H9 (cell line): ENCODE data around the gene FAM170B. TPM values are rescaled to one million over a fixed set of nuclear protein-coding genes. Genes with fewer than 3 reads are reported as not detected.

Experiments used
- DNase-seq: peaks from one replicate; pipeline ENCODE4 v3.0.0-alpha.2; 2017
- H2AFZ ChIP-seq: one replicate; pipeline ENCODE4 v1.6.1; 2013; ENCODE audit warnings: mild to moderate bottlenecking, low read length, control low read depth, moderate library complexity
- H2AK5ac ChIP-seq: 2 replicates; pipeline ENCODE4 v1.6.1; 2013; ENCODE audit warnings: low read length, control low read depth, mixed read lengths; ENCODE audit not compliant: insufficient read length
- H2BK120ac ChIP-seq: one replicate; pipeline ENCODE4 v1.6.1; 2013; ENCODE audit warnings: low read depth, mild to moderate bottlenecking, low read length, control low read depth, inconsistent platforms; ENCODE audit not compliant: poor library complexity, severe bottlenecking
- H2BK12ac ChIP-seq: 2 replicates; pipeline ENCODE4 v1.6.1; 2013; ENCODE audit warnings: low read length, control low read depth, mixed read lengths, low read depth; ENCODE audit not compliant: insufficient read length
- H2BK15ac ChIP-seq: 2 replicates; pipeline ENCODE4 v1.6.1; 2013; ENCODE audit warnings: low read depth, low read length, control low read depth
- H2BK20ac ChIP-seq: one replicate; pipeline ENCODE4 v1.6.1; 2013; ENCODE audit warnings: low read depth, mild to moderate bottlenecking, low read length, control low read depth, inconsistent platforms; ENCODE audit not compliant: poor library complexity, severe bottlenecking
- H2BK5ac ChIP-seq: 2 replicates; pipeline ENCODE4 v1.6.1; 2013; ENCODE audit warnings: low read length, control low read depth, mixed read lengths; ENCODE audit not compliant: insufficient read length
- H3K14ac ChIP-seq: 2 replicates; pipeline ENCODE4 v1.6.1; 2013; ENCODE audit warnings: low read length, control low read depth; ENCODE audit not compliant: insufficient read depth
- H3K18ac ChIP-seq: 2 replicates; pipeline ENCODE4 v1.6.1; 2013; ENCODE audit warnings: low read depth, mild to moderate bottlenecking, mixed read lengths, low read length, control low read depth; ENCODE audit not compliant: insufficient read length
- H3K23ac ChIP-seq: 2 replicates; pipeline ENCODE4 v1.6.1; 2013; ENCODE audit warnings: low read length, control low read depth, mixed read lengths, low read depth; ENCODE audit not compliant: insufficient read length
- H3K23me2 ChIP-seq: 2 replicates; pipeline ENCODE4 v1.6.1; 2013; ENCODE audit warnings: low read depth, mild to moderate bottlenecking, mixed read lengths, low read length, control low read depth; ENCODE audit not compliant: insufficient read length, poor library complexity, severe bottlenecking
- H3K27ac ChIP-seq: 2 replicates; pipeline ENCODE4 v1.5.1; 2013; ENCODE audit warnings: low read length, control low read depth, mixed read lengths, low read depth; ENCODE audit not compliant: insufficient read length
- H3K27me3 ChIP-seq: 2 replicates; pipeline ENCODE4 v1.6.1; 2013; ENCODE audit warnings: low read length, control low read depth, inconsistent platforms; ENCODE audit not compliant: insufficient read depth
- H3K4ac ChIP-seq: 2 replicates; pipeline ENCODE4 v1.6.1; 2013; ENCODE audit warnings: low read depth, mild to moderate bottlenecking, control low read depth, inconsistent platforms, low read length, moderate library complexity
- H3K4me1 ChIP-seq: 2 replicates; pipeline ENCODE4 v1.6.1; 2013; ENCODE audit warnings: low read length, control low read depth, inconsistent platforms; ENCODE audit not compliant: insufficient read depth
- H3K4me2 ChIP-seq: 2 replicates; pipeline ENCODE4 v1.6.1; 2013; ENCODE audit warnings: low read length, control low read depth, mixed read lengths; ENCODE audit not compliant: insufficient read length, insufficient read depth
- H3K56ac ChIP-seq: 2 replicates; pipeline ENCODE4 v1.6.1; 2013; ENCODE audit warnings: low read depth, mild to moderate bottlenecking, mixed read lengths, low read length, control low read depth; ENCODE audit not compliant: insufficient read length
- H3K79me1 ChIP-seq: 2 replicates; pipeline ENCODE4 v1.6.1; 2013; ENCODE audit warnings: low read depth, mild to moderate bottlenecking, moderate library complexity, low read length, control low read depth, inconsistent platforms; ENCODE audit not compliant: insufficient read depth, poor library complexity, severe bottlenecking
- H3K79me2 ChIP-seq: 2 replicates; pipeline ENCODE4 v1.6.1; 2013; ENCODE audit warnings: low read length, control low read depth, inconsistent platforms; ENCODE audit not compliant: insufficient read depth
- H3K9ac ChIP-seq: 2 replicates; pipeline ENCODE4 v1.6.1; 2013; ENCODE audit warnings: low read length, control low read depth, mixed read lengths; ENCODE audit not compliant: insufficient read length; ENCODE audit errors: extremely low read depth
- H3K9me3 ChIP-seq: one replicate; pipeline ENCODE4 v1.6.1; 2013; ENCODE audit warnings: low read depth, low read length, inconsistent platforms; ENCODE audit not compliant: control insufficient read depth
- H3T11ph ChIP-seq: one replicate; pipeline ENCODE4 v1.6.1; 2013; ENCODE audit warnings: mild to moderate bottlenecking, low read length, control low read depth, inconsistent platforms
- H4K20me1 ChIP-seq: one replicate; pipeline ENCODE4 v1.6.1; 2013; ENCODE audit not compliant: control insufficient read depth, insufficient read length, insufficient read depth
- H4K5ac ChIP-seq: 2 replicates; pipeline ENCODE4 v1.6.1; 2013; ENCODE audit warnings: low read depth, mild to moderate bottlenecking, mixed read lengths, low read length, control low read depth; ENCODE audit not compliant: insufficient read length
- H4K8ac ChIP-seq: replicated peaks from 2 replicates; pipeline ENCODE4 v1.6.1; 2013; ENCODE audit warnings: low read length, control low read depth, mixed read lengths, low read depth; ENCODE audit not compliant: insufficient read length
- H4K91ac ChIP-seq: 2 replicates; pipeline ENCODE4 v1.6.1; 2013; ENCODE audit warnings: low read depth, mild to moderate bottlenecking, moderate library complexity, mixed read lengths, low read length, control low read depth; ENCODE audit not compliant: insufficient read length
- H3K27ac Mint-ChIP-seq, 3 experiments: 2 replicates in 2 of 3; 3 replicates in 1 of 3; pipeline ENCODE4 v1.8.0; 2020 to 2021; ENCODE audit warnings: mixed read lengths in 3 of 3, mild to moderate bottlenecking in 1 of 3, moderate library complexity in 1 of 3
- H3K27me3 Mint-ChIP-seq: 2 replicates; pipeline ENCODE4 v1.8.0; 2021; ENCODE audit warnings: low read depth, mild to moderate bottlenecking, moderate library complexity, mixed read lengths
- H3K36me3 Mint-ChIP-seq, 3 experiments: 2 replicates in 2 of 3; 3 replicates in 1 of 3; pipeline ENCODE4 v1.8.0; 2020 to 2021; ENCODE audit warnings: low read depth in 3 of 3, mixed read lengths in 3 of 3; ENCODE audit not compliant: insufficient read depth in 1 of 3
- H3K4me1 Mint-ChIP-seq, 2 experiments: 2 replicates each; pipeline ENCODE4 v1.8.0; 2020; ENCODE audit warnings: mixed read lengths in 2 of 2
- H3K4me3 Mint-ChIP-seq, 2 experiments: 2 replicates in 1 of 2; 3 replicates in 1 of 2; pipeline ENCODE4 v1.8.0; 2020 to 2021; ENCODE audit warnings: mild to moderate bottlenecking in 2 of 2, mixed read lengths in 2 of 2, moderate library complexity in 1 of 2
- H3K9me3 Mint-ChIP-seq, 2 experiments: 2 replicates in 1 of 2; 3 replicates in 1 of 2; pipeline ENCODE4 v1.8.0; 2020; ENCODE audit warnings: mild to moderate bottlenecking in 2 of 2, mixed read lengths in 2 of 2, moderate library complexity in 1 of 2
- CTCF ChIP-seq: fragments of 200-600 bp; sonication (generic); conservative IDR thresholded peaks from 3 replicates; pipeline ENCODE4 v1.8.0; 2021; ENCODE audit warnings: antibody characterized with exemption, mild to moderate bottlenecking
- WGBS: extraction: QIAGEN DNeasy Blood & Tissue Kit; methylation state at CpG from one replicate; pipeline ENCODE4 v1.1.7; 2013; ENCODE audit warnings: missing lambda C conversion rate, low lambda C conversion rate, mixed read lengths; ENCODE audit not compliant: insufficient read length; ENCODE audit errors: extremely low coverage; 5-methylcytosine and 5-hydroxymethylcytosine counted together
- total RNA-seq: library from RNA; stranded (reverse); gene quantifications from 2 replicates; pipeline ENCODE4 v1.2.1, GENCODE V29; 2021

Gene FAM170B
- total RNA-seq, 1 experiment from 2014 or later = not detected

- WGBS = no CpG with 5 or more reads among the region's 3 CpGs
- H3K56ac ChIP-seq = no peak overlapping the region
- Mint-ChIP-seq H3K9me3 (peaks cover 0 to 6% of the 10 kb centered on the region in 2 experiments; a peak in 2 of 5 replicates), H3K27ac (no peak overlapping the region), H3K4me3 (no peak overlapping the region), H3K36me3 (peaks cover 0 to 9% (median 0%) of the 10 kb centered on the region in 3 experiments; a peak in 3 of 7 replicates), H3K27me3 (peaks cover 5% of the 10 kb centered on the region; the same call in 1 of the 2 replicates), H3K4me1 (peaks cover 26 to 29% of the 10 kb centered on the region in 2 experiments)
- no peak for TF ChIP-seq CTCF
- H3T11ph ChIP-seq = no peak overlapping the region
- H3K4me1 ChIP-seq = no peaks in the 10 kb centered on the region; the same call in 1 of the 2 replicates
- H3K18ac ChIP-seq = no peak overlapping the region
- H2AK5ac ChIP-seq = no peak overlapping the region
- no peak overlapping the region for H3K23ac ChIP-seq
- no peak overlapping the region for H4K8ac ChIP-seq
- no peaks in the 10 kb centered on the region for H3K79me2 ChIP-seq
- H3K4me2 ChIP-seq = no peak overlapping the region
- DNase-seq = no peak
- H3K23me2 ChIP-seq = no peaks in the 10 kb centered on the region
- H4K91ac ChIP-seq = no peak overlapping the region
- no peak overlapping the region for H2BK20ac ChIP-seq
- H3K4ac ChIP-seq = no peak overlapping the region
- no peak overlapping the region for H2BK15ac ChIP-seq
- no peak overlapping the region for H3K14ac ChIP-seq
- H2BK5ac ChIP-seq = no peak overlapping the region
- H2BK12ac ChIP-seq = no peak overlapping the region
- H4K5ac ChIP-seq = no peak overlapping the region
- H4K20me1 ChIP-seq = no peaks in the 10 kb centered on the region
- H3K27me3 ChIP-seq = no peaks in the 10 kb centered on the region
- H3K9me3 ChIP-seq = no peaks in the 10 kb centered on the region
- H3K27ac ChIP-seq = no peak overlapping the region
- no peak overlapping the region for H3K9ac ChIP-seq
- no peak overlapping the region for H2AFZ ChIP-seq
- no peak overlapping the region for H2BK120ac ChIP-seq
- no peaks in the 10 kb centered on the region for H3K79me1 ChIP-seq
These were observed 23.4 kb upstream of the FAM170B start for GRCh38 chr10:49157229-49157628.
